ENCODE results near the gene FOXA3.

Gene FOXA3

GRCh38 chr19:45824531-45825262 lies 39.4 kb upstream of the FOXA3 start:
- Histone ChIP-seq H3K27ac (ENCODE audit: low read length) (no peak overlapping the region), H4K20me1 (ENCODE audit: insufficient read depth, low read length) (peaks cover 2% of the 10 kb centered on the region; the same call in 1 of the 2 replicates), H3K4me1 (ENCODE audit: insufficient read depth, low read length) (no peaks in the 10 kb centered on the region), H3K36me3 (ENCODE audit: insufficient read depth, low read length) (peaks cover 95% of the 10 kb centered on the region), H3K9ac (ENCODE audit: low read depth, low read length) (no peak overlapping the region), H3K79me2 (ENCODE audit: insufficient read depth, low read length) (no peaks in the 10 kb centered on the region), H2AFZ (ENCODE audit: low read depth, low read length) (no peak overlapping the region), H3K4me3 (ENCODE audit: low read depth in 1 of 2, low read length in 2 of 2) (no peak overlapping the region), H3K4me2 (ENCODE audit: insufficient read depth, low read length) (no peak overlapping the region), H3K27me3 (ENCODE audit: insufficient read depth, low read length, poor library complexity) (no peaks in the 10 kb centered on the region), H3K9me3 (ENCODE audit: insufficient read depth, low read length, severe bottlenecking) (no peaks in the 10 kb centered on the region)
- no peak for TF ChIP-seq EZH2 (IDR thresholded peaks at IDR 0.05; ENCODE audit: borderline replicate concordance, low read depth, low read length, severe bottlenecking)
- TF ChIP-seq, protein P1, sequence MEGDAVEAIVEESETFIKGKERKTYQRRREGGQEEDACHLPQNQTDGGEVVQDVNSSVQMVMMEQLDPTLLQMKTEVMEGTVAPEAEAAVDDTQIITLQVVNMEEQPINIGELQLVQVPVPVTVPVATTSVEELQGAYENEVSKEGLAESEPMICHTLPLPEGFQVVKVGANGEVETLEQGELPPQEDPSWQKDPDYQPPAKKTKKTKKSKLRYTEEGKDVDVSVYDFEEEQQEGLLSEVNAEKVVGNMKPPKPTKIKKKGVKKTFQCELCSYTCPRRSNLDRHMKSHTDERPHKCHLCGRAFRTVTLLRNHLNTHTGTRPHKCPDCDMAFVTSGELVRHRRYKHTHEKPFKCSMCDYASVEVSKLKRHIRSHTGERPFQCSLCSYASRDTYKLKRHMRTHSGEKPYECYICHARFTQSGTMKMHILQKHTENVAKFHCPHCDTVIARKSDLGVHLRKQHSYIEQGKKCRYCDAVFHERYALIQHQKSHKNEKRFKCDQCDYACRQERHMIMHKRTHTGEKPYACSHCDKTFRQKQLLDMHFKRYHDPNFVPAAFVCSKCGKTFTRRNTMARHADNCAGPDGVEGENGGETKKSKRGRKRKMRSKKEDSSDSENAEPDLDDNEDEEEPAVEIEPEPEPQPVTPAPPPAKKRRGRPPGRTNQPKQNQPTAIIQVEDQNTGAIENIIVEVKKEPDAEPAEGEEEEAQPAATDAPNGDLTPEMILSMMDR (IDR thresholded peaks at IDR 0.05; ENCODE audit: borderline replicate concordance, extremely low read depth, low read length, poor library complexity, severe bottlenecking), result no peak
- ATAC-seq (ENCODE audit: insufficient read depth, low read depth) (no peak), DNase-seq (no peak)

DNA sequence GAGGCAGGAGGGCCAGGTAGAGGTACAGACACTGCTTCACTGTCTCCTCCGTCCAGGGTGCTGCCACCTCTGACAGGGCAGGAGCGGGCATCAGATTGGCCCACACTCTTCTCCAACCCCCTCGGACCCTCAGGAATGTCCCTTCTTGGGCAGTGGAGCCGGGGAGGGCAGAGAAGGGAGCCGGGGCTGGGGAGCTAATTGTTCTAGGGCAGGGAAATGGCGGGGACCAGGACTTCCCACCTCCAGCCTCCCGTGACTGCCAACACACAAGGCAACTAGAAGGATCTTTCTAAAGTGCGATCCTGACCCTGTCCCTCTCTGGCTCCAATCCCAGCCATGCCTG lies 38.9 kb upstream of the FOXA3 start:
- TF ChIP-seq, protein P1 (IDR thresholded peaks at IDR 0.05; ENCODE audit: borderline replicate concordance, extremely low read depth, low read length, poor library complexity, severe bottlenecking), result no peak
- no peak for TF ChIP-seq EZH2 (IDR thresholded peaks at IDR 0.05; ENCODE audit: borderline replicate concordance, low read depth, low read length, severe bottlenecking)
- Histone ChIP-seq H3K4me2 (ENCODE audit: insufficient read depth, low read length) (no peak overlapping the region), H4K20me1 (ENCODE audit: insufficient read depth, low read length) (peaks cover 2% of the 10 kb centered on the region; the same call in 1 of the 2 replicates)

DNA sequence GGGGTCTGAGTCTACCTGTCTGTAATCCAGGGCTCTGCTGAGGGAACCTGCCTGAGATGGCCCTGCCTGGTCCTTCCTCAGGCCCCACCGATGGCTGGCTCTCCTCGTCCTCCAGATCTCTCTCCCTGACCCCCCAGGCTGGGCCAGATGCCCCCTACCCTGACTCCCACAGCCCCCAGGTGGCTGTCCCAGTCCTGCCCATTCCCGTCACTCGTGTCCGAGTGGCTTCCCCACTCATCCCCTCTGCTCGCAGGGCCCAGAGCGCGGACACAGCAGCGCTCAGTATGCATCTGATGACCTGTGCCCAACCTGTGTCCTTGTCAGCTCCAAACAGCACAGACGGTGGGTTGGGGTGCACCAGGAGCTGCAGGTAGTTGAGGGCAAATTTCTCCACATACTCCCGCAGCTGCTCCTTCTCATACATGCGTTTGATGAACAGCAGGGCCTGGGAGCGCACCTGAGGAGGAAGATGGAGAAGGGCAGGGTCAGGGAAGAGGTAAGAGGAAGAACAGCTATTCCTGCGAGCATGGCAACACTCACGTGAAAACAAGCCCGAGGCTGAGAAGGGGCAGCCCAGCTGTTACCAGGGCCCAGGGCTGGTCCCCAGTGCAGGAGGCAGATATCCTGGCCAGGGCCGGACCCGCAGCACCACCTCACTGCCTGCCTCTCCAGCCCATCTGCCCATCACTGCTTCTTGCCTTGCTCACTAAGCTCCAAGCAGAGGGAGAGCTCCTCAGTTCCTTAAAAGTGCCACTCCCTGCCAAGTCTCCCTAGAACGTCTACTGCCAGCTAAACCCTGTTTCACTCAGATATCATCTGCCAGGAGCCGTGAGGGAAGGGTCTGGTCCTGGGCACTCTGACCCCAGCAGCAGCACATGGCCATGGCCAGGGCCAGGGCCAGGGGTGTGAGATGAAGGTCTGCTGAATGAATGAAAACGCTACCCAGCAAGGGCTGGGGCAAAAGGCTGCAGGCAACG lies 37.9 kb upstream of the FOXA3 start:
- Histone ChIP-seq H3K4me1 (ENCODE audit: insufficient read depth, low read length) (no peaks in the 10 kb centered on the region), H2AFZ (ENCODE audit: low read depth, low read length) (no peak overlapping the region), H3K4me2 (ENCODE audit: insufficient read depth, low read length) (no peak overlapping the region), H4K20me1 (ENCODE audit: insufficient read depth, low read length) (peaks cover 2% of the 10 kb centered on the region; the same call in 1 of the 2 replicates), H3K27me3 (ENCODE audit: insufficient read depth, low read length, poor library complexity) (no peaks in the 10 kb centered on the region), H3K4me3 (ENCODE audit: low read depth in 1 of 2, low read length in 2 of 2) (no peak overlapping the region), H3K27ac (ENCODE audit: low read length) (no peak overlapping the region), H3K9me3 (ENCODE audit: insufficient read depth, low read length, severe bottlenecking) (no peaks in the 10 kb centered on the region), H3K79me2 (ENCODE audit: insufficient read depth, low read length) (no peaks in the 10 kb centered on the region), H3K9ac (ENCODE audit: low read depth, low read length) (no peak overlapping the region), H3K36me3 (ENCODE audit: insufficient read depth, low read length) (peaks cover 94% of the 10 kb centered on the region)
- ATAC-seq (ENCODE audit: insufficient read depth, low read depth) (no peak), DNase-seq (no peak)
- no peak for TF ChIP-seq EZH2 (IDR thresholded peaks at IDR 0.05; ENCODE audit: borderline replicate concordance, low read depth, low read length, severe bottlenecking)
- TF ChIP-seq, protein P1 (IDR thresholded peaks at IDR 0.05; ENCODE audit: borderline replicate concordance, extremely low read depth, low read length, poor library complexity, severe bottlenecking), result no peak

More for the DNA sequence above, 38.9 kb upstream of the FOXA3 start:
- DNase-seq (no peak), ATAC-seq (ENCODE audit: insufficient read depth, low read depth) (no peak)
- no peaks in the 10 kb centered on the region for H3K9me3 ChIP-seq (ENCODE audit: insufficient read depth, low read length, severe bottlenecking)
- H2AFZ ChIP-seq (ENCODE audit: low read depth, low read length), result no peak overlapping the region
- no peaks in the 10 kb centered on the region for H3K27me3 ChIP-seq (ENCODE audit: insufficient read depth, low read length, poor library complexity)
- no peak overlapping the region for H3K9ac ChIP-seq (ENCODE audit: low read depth, low read length)
- H3K36me3 ChIP-seq (ENCODE audit: insufficient read depth, low read length), result peaks cover 95% of the 10 kb centered on the region
- H3K79me2 ChIP-seq (ENCODE audit: insufficient read depth, low read length), result no peaks in the 10 kb centered on the region
- no peak overlapping the region for H3K4me3 ChIP-seq (ENCODE audit: low read depth in 1 of 2, low read length in 2 of 2)
- H3K27ac ChIP-seq (ENCODE audit: low read length), result no peak overlapping the region
- H3K4me1 ChIP-seq (ENCODE audit: insufficient read depth, low read length), result no peaks in the 10 kb centered on the region
